AML-193 (cell line): ENCODE results near the gene TMEM214.

ENCODE experiments used
- DNase-seq, 2 experiments: peaks; one replicate each; lab custom pipeline; 2025; lab: John Stamatoyannopoulos, UW

TMEM214 gene, protein sequence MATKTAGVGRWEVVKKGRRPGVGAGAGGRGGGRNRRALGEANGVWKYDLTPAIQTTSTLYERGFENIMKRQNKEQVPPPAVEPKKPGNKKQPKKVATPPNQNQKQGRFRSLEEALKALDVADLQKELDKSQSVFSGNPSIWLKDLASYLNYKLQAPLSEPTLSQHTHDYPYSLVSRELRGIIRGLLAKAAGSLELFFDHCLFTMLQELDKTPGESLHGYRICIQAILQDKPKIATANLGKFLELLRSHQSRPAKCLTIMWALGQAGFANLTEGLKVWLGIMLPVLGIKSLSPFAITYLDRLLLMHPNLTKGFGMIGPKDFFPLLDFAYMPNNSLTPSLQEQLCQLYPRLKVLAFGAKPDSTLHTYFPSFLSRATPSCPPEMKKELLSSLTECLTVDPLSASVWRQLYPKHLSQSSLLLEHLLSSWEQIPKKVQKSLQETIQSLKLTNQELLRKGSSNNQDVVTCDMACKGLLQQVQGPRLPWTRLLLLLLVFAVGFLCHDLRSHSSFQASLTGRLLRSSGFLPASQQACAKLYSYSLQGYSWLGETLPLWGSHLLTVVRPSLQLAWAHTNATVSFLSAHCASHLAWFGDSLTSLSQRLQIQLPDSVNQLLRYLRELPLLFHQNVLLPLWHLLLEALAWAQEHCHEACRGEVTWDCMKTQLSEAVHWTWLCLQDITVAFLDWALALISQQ

DNA sequence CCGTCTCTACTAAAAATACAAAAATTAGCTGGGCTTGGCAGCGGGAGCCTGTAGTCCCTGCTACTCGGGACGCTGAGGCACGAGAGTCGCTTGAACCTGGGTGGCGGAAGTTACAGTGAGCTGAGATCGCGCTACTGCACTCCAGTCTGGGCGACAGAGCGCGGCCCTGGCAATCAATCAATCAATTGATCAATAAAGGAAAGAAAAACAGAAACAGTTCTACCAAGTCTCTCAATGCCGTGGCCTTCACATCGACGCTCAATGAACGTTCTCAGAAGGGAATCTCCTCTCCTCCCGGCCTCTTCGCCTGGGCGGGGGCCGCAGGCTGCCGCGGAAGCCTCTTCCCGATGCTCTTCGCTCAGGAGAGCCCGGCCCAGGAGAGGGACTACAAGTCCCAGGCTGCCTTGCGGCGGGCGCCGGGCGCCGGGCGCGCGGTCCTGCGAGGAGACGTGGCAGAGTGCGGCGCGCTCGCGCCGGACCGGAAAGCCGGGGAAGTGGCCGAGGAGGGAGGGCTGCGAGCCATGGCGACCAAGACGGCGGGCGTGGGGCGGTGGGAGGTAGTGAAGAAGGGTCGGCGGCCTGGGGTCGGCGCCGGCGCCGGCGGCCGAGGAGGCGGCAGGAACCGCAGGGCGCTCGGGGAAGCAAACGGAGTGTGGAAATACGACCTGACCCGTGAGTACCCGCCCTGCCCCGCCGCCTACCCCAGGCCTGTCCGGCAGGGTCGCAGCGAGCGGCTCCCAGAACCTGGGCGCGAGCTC lies at the start of gene TMEM214:
Gene TMEM214, plus strand, starts transcription at position 471 of the 758 bp plus-strand sequence. Its CDS starts 51 bp downstream, at position 522.
- DNase-seq: peak; percentile 62 to 75

DNA sequence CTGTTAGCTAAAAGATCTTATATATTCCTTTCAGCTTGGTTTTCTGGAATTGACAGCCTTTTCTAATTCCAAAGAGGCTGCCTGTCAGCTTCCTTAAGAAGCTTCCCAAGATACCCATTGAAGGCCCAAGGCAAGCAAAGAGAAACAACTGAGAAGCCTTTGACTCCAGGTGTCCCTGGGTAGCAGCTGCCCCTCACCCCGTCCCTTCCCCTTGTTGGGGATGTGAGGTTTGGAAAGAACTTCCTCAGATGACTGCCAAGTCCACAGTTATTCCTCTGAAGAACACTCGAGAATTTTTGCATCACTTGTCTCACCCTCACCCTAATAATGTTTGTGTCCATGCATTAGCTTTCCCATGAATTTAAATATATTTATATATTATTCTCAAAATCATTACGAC lies 49.0 kb upstream of the TMEM214 start:
- DNase-seq: no peak

DNA sequence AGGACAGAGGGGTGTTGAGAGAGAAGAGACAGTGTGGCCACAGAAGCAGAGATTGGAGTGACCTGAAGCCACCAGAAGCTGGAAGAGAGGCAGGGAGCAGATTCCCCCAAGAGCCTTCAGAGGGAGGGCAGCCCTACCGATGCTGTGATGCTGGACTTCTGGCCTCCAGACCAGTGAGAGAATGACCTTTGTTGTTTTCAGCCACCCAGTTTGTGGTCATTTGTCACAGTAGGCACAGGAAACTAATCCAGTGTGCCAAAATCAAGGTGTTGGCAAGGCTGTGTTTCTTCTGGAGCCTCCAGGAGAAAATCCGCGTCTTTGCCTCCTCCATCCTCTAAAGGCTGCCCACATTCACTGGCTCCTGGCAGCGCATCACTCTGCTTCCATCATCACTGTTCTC lies 47.0 kb upstream of the TMEM214 start:
- DNase-seq: no peak

DNA sequence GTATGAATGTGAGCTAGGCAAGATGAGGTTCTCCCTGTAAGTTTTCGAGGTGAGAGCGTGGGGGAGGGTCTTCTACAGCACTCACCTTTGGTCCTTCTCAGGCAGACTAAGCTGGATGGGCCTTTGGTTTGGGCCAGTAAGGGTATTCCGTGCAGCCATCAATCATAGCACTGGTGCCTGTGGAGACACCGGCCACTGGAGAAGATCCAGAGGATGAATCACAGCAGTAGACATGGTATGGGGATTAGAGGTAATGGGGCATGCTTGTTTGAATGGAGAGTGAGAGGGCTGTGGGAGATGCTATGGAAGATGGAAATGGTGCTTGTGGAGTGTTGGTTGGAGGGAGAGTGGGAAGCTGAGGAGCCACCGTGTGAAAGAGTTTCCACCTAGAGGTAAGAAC lies 46.2 kb upstream of the TMEM214 start:
- no peak for DNase-seq

DNA sequence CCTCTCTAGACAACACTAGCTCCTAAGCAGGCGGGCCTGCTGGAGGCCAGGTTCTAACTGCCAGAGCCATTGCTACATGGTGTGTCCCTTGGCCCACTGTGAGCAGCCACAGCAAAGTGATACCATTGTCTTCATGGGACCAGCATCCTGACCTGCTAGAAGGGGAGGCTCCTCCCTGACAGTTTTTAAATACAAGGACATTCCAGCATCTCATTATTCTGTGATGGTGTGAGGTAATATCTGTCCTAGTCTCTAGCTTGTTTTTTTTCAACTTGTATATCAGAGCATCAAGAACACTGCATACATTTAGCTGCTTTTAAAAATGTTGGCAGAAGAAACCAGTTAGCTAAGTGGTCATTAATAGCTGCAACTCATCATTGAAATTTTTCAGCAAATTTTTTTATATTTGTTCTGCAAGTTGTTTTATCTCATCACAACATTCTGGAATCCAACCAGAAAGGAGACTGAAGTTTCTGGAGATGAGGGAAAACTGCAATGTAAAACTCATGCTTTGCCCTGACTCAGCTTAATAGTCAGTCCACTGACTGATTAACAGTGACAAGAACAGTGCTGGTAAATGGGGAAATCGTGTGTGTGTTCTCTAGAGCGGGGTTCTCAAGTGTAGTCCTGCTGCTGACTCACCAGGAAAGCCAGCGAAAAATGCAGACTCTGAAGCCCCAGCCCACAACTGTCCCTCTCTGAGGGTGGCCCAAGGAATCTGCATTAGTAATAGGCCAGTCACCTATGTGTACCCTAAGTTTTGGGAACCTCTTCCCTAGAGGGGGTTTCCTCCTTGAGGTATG lies 44.5 kb upstream of the TMEM214 start:
- no peak for DNase-seq

DNA sequence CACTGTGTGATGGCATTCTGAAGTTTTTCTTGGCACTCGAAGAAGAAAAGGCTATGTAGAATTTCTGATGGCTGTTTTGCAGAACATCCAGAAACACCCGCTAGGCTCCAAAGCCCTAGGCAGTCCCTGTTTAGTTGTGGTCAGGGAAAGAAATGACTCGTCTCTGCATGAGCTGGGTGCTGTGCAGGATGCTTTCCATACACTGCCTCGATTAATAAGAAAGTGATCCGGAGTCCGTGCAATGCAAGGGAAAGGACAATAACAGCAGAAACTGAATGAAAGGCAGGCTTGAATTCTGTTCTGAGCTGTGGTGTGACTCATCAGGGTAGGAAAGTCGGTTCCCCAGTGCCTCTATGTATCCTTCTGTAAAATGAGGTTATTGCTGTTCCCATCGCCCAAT lies 43.6 kb upstream of the TMEM214 start:
- no peak for DNase-seq

DNA sequence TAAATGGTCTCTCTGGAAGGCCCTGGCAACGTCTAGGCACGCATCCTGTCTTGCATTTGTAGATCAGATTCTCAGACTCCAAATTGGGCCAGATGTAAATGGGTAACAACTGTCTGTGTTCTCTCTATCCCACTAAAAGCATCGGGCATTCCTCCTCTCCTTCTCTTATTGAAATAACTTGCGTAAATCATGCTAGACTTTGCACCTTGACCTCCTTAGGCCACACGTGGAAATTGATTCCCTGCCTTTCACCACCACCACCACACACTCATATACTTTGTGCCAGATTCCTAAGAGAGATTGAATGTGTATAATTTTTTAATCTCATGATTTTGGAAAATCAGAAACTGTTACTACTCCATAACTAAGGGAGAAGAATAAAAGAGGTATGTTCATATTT lies 41.0 kb upstream of the TMEM214 start:
- DNase-seq: no peak

DNA sequence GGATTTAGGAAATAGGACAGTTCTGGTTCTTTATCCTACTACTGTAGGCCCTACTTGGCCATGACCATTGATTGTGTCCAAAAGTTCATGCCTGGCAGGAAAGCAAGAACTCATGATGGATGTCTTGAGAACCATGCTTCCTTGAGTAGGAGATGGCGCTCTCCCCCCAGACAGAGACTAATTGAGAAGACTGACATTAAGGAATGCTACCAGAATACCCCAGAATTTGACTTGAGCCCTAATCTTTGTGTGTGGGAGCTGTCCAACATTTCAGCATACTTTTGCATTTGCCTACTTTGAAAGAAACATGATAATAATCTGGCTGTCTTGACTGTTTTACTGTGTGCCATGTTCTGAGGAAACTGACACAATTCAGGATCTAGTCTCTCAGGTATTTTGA lies 39.0 kb upstream of the TMEM214 start:
- DNase-seq: peak in 1 of 2 experiments; percentile 12

DNA sequence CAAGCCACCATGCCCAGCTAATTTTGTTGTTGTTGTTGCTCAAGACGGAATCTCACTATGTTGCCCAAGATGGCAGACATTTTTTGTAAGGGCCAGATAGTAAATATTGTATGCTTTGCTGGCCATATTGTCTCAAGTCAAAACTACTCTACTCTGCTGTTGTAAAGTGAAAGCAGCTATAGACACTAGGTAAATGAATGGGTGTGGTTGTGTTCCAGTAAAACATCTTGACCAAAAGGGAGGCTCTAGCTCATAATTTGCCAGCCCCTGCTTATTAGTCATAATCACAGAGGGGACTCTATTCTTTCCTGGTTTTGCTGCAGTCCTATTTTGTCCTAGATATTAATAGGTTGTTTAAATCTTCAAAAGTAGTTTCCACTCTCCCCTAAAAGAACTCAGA lies 37.8 kb upstream of the TMEM214 start:
- DNase-seq: no peak

DNA sequence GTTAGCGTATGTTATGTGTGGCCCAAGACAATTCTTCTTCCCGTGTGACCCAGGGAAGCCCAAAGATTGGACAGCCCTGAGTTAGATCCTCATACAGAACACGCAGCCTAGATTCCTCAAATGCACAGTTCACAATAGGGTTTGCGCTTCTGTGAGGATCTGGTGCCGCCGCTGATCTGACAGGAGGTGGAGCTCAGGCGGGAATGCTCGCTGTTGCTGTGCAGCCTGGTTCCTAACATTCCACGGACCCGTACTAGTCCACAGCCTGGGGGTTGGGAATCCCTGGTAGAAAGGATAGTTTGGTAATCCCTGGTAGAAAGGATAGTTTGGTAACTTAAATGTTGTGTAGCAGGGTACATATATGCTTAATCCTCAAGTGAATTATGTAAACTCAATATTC lies 35.4 kb upstream of the TMEM214 start:
- DNase-seq: no peak

DNA sequence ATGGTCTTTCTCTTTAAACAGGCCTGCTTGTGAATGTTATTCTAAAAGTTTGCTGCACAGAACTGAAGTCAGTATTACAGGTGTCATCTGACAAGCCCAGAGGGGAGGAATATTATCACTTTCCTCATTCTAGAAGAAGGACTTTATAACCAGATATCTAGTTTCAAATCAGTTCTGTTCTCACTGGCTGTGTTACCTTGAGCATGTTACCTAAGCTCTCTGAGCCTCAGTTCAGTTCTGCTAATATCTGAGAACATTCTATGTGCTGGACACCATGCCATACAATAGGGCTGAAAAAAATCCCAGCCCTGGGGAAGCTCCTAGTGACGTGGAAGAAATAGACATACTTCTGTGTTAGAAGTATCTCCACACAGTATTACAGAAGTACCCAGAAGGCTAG lies 34.4 kb upstream of the TMEM214 start:
- DNase-seq: no peak

DNA sequence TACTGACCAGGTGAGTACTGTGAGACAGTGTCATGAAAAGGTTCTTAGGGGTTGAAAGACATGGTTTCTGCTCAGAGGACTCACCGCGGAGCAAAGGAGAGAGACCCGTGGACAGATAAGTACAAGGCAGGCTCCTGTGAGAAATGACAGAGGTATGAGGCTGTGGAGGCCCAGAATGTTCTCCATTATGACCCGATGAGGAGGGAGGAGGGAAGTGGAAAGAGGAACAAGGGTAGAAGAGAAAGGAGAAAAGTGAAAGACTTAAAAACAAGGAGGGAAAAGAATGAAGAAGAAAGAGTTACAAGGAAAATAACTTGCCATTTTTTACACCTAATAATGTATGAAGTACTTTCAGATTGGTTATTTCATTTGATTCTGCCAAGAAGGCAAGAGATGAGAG lies 32.5 kb upstream of the TMEM214 start:
- DNase-seq: no peak

DNA sequence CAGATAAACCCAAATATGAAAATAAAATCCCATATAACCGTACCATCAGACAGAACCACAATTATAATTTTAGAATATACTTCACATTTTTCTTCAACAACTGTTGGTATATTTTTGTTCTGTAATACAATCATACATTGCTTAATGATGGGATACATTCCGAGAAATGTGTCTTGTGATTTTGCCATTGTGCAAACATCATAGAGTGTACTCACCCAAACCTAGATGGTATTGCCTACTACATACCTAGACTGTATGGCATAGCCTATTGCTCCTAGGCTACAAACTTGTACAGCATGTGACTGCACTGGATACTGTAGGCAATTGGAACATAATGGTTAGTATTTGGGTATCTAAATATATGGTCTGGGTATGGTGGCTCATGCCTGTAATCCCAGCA lies 31.8 kb upstream of the TMEM214 start:
- DNase-seq: no peak

DNA sequence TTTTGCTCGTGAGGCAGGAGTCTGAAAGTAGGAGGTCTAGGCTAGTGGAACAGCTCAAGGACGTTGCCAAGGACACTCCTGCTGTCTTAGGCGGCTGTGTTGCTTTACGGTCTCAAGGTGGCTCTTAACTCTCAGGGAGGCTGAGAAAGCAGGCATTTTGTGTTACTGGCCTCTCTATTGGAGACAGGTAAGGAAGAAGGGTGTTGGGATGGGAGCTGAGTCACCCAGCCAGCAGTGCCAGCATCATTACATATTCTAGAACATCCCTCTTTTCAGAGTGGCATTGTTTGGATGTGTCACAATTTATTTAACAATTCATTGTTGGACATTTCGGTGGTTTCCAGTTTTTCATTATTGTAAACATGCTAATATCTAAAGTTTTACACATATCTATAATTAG lies 30.8 kb upstream of the TMEM214 start:
- DNase-seq: no peak

DNA sequence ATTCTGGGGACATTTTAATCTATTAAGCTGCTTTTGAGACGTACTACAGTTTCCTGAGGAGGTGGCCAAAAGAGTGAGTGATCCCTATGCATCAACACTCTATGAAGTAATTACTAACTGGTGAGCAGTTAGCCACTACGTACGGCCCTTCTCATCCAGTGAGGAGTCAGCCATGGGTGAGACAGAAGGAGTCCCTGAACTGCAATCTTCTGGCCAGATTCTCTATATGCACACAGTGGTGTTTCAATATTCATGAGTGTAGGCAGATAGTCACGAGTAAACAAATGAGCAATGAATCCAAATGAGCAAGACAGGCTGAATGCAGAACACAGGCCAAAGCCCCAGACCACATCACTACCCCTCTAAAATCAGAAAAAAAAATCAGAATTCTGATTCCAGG lies 29.8 kb upstream of the TMEM214 start:
- no peak for DNase-seq

DNA sequence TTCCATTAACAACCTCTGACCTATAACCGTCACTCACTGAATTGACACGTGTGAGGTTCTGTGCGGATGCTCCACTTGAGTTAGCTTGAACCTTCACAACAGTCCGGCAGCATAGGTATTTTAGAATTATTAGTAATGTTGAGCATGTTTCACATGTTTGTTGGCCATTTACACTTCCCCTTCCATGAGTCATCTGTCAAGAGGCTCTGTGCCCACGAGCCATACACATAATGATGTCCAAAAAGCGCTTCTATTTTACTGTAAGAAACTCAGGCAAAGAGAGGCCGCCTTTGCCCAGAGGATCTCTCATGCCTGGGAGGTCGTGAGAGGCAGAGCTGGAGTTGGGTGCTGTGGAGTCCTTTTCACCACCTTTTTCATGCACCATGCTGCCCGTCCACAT lies 28.9 kb upstream of the TMEM214 start:
- DNase-seq: no peak

DNA sequence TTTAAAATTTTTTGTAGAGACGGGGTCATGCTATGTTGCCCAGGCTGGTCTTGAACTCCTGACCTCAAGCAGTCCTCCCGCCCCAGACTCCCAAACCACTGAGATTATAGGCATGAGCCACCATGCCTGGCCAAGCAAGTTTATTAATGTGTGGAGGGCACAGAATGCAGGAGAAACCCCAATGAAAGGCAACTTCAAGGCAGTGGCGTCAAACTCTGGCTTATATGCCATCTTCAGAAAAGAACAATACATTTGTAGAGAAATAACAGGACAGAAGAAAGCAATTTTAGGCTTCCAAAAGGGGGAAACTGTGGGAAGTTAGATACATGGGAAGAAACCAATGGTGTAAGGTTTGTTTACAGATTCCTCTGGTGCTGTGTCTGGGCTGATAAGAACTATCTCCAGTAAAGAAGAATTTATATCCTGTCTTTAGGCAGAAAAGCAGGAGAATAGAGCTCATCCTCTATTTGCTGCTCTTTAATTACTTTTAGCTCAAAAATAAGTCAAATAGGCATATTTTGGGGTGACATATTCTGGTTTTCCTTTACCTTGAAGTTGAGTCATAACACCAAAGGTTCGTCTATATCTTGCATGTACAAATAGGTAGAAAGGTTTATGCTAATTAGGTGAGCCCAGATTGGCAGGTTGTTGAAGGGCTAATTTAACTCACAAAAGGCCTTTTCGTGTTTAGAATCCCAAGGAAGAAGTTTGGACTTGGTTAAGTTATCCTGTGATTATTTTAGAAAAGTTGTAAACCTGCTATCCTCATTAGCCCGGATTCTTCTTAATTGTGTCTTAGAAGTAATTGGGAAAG lies 26.0 kb upstream of the TMEM214 start:
- no peak for DNase-seq

DNA sequence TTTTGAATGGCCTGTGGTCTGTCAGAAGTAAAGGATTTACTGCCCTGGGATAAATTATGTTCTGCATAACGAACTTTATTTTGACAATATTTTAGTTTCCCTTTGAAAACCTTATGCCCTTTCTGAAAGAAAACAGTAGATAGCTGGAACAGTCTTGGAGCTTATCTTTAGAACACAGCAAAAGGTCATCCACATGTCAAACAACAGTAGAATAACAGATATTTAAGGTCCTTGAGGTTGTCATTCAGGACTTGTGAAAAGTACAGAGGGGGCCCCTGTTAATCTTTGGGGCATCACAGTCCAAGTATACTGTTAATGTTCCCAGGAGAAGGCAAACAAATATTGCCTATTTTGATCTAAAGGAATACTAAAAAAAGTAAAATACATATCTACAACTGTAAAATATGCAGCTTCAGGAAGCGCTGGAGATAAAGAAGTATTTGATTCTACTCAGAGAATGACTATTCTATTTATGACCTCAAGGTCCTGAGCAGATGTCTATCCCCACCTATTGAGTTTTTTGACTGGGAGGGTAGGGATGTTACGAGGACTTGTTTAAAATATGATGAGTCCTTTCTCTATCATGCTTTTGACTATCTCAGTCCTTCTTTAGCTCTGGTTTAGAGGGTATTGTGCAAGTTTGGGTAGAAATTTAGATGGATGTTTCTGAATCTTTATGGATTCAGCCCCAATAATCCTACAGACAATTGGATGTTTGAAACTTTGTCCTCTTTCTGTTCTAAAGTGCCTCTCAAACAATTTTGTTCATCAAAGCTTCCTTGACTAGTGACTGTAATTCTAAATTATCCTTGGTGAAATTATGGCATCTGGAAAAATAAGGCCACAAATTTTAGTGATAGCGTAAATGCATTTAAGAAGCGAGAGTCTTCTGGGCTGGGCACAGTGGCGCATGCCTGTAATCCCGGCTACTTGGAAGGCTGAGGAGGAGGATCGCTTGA lies 25.1 kb upstream of the TMEM214 start:
- DNase-seq: no peak

DNA sequence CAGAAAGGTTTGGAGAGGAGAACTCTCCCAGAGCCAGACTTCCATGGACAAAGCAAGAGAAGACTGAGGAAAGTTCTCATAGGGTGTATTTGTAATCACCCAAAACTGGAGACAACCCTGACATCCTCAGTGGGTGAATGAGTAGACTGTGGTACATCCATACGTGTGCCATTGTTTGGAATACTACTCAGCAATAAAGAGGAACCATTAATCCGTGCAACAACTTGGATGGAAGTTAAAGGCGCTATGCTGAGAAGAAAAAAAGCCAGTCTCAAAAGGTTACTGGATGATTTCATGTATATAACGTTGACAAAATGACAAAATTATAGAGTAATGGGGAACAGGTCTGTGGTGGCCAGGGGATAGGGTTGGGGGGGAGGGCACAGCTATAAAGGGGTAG lies 24.1 kb upstream of the TMEM214 start:
- no peak for DNase-seq

DNA sequence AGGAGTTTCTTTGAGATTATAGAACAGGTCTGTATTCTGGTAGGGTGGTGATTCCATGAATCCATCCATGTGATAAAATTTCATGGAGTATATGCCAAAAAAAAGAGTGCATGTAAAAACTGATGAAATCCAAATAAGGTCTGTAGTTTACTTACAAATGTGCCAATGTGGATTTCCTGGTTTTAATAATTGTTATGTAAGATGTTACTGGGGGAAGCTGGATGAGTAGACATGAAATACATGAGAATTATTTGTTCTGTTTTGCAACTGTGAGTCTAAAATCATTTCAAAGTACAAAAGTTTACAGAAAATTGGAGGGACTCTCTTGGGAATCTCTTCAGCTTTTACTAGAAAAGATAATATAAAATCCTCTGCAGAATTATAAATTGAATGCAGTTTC lies 23.7 kb upstream of the TMEM214 start:
- peak in 1 of 2 experiments; percentile 19 for DNase-seq
